A673 (cell line): ENCODE data around the gene OLA1.

ENCODE experiments used
- EZH2 ChIP-seq: fragments of 200-600 bp; sonication (generic); IDR thresholded peaks from 2 replicates; pipeline ENCODE4 v1.6.1; 2017; ENCODE audit warnings: borderline replicate concordance, low read depth, mild to moderate bottlenecking, mixed read lengths, antibody characterized with exemption, low read length; ENCODE audit not compliant: poor library complexity, severe bottlenecking
- TF ChIP-seq, protein P1 (sequence below): fragments of 300-800, 200-600 bp; sonication (generic); conservative IDR thresholded peaks from 2 replicates; pipeline ENCODE4 v1.5.1; 2017; ENCODE audit warnings: low read depth, mild to moderate bottlenecking, antibody characterized with exemption, low read length, moderate library complexity, mixed read lengths

DNA sequence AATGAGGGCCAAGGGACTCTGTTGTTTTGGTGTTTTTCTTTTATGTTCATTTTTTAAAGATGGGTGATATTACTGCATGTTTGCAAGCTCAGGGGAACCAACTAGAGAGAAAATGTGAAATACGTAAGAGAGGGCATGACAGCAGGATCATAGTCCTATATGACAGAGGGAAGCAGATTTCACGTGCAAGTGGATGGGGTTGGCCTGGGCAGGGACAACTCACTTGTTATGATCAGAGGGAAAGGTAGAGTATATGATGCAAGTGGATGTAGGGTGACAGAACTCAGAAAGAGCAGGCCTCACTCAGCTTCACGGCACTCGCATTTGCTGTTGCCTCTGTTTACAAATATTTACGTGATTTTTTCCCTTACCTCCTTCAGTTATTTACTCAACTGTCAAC lies 67.0 kb downstream of the OLA1 start:
- TF ChIP-seq EZH2: no peak
- TF ChIP-seq, protein P1, sequence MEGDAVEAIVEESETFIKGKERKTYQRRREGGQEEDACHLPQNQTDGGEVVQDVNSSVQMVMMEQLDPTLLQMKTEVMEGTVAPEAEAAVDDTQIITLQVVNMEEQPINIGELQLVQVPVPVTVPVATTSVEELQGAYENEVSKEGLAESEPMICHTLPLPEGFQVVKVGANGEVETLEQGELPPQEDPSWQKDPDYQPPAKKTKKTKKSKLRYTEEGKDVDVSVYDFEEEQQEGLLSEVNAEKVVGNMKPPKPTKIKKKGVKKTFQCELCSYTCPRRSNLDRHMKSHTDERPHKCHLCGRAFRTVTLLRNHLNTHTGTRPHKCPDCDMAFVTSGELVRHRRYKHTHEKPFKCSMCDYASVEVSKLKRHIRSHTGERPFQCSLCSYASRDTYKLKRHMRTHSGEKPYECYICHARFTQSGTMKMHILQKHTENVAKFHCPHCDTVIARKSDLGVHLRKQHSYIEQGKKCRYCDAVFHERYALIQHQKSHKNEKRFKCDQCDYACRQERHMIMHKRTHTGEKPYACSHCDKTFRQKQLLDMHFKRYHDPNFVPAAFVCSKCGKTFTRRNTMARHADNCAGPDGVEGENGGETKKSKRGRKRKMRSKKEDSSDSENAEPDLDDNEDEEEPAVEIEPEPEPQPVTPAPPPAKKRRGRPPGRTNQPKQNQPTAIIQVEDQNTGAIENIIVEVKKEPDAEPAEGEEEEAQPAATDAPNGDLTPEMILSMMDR: no peak
